Activated CD8-positive, alpha-beta T cell treated with anti-CD3 and anti-CD28 coated beads for 36 hours (primary cell): ENCODE data around the gene FAM219A. TPM values are rescaled to one million over a fixed set of nuclear protein-coding genes. Genes with fewer than 3 reads are reported as not detected.

ENCODE experiments used
- ATAC-seq: fragments of 200-7000 bp; cut with Tn5 transposase; one replicate; pipeline ENCODE4 v1.10.0; 2021; ENCODE audit warnings: mild to moderate bottlenecking, moderate library complexity
- CTCF ChIA-PET: fragments of 350-600 bp; sonication (Branson Sonifier 250); formaldehyde crosslinking; loops from one replicate; lab custom pipeline; 2021; ENCODE audit warnings: antibody characterized with exemption; lab: Charles Lee
- POLR2A ChIA-PET: fragments of 350-600 bp; sonication (Branson Sonifier 250); formaldehyde crosslinking; loops from one replicate; lab custom pipeline; 2021; ENCODE audit warnings: antibody characterized with exemption; lab: Charles Lee
- DNase-seq: peaks from one replicate; pipeline ENCODE4 v3.0.0-alpha.2; 2020
- H3K27ac Mint-ChIP-seq: one replicate; pipeline ENCODE4 v1.8.0; 2021; ENCODE audit warnings: mild to moderate bottlenecking, mixed read lengths
- H3K27me3 Mint-ChIP-seq: one replicate; pipeline ENCODE4 v1.8.0; 2021; ENCODE audit warnings: mixed read lengths
- H3K36me3 Mint-ChIP-seq: one replicate; pipeline ENCODE4 v1.8.0; 2021; ENCODE audit warnings: low read depth, mixed read lengths
- H3K4me1 Mint-ChIP-seq: one replicate; pipeline ENCODE4 v1.8.0; 2021; ENCODE audit warnings: low read depth, mixed read lengths
- H3K4me3 Mint-ChIP-seq: one replicate; pipeline ENCODE4 v1.8.0; 2021; ENCODE audit warnings: mild to moderate bottlenecking, moderate library complexity, mixed read lengths
- H3K9me3 Mint-ChIP-seq: one replicate; pipeline ENCODE4 v1.8.0; 2021; ENCODE audit warnings: mixed read lengths
- CTCF ChIP-seq: fragments of 200-600 bp; IDR thresholded peaks from one replicate; pipeline ENCODE4 v1.8.0; 2022; ENCODE audit warnings: antibody characterized with exemption, mild to moderate bottlenecking
- intact Hi-C: fragments of 100-400 bp; cut with micrococcal nuclease; formaldehyde crosslinking; loops from one replicate; pipeline ENCODE4 v1.10.0; 2022
- total RNA-seq, 2 experiments: library from RNA; stranded (reverse); gene quantifications; one replicate each; pipeline ENCODE4 v1.2.3, GENCODE V29; 2021

Gene FAM219A
- total RNA-seq, 2 experiments from 2014 or later, result 8.2 to 9.2 TPM

- CTCF ChIA-PET, result interaction anchor here (1.0 to 1.5 kb wide), 2 partner anchors 8 to 89 kb away, joined by 3 to 9 read pairs; no protein-coding TSS in a partner anchor
- Mint-ChIP-seq H3K4me3 (no peak overlapping the region), H3K27me3 (no peaks in the 10 kb centered on the region), H3K9me3 (no peaks in the 10 kb centered on the region), H3K36me3 (no peaks in the 10 kb centered on the region), H3K4me1 (no peaks in the 10 kb centered on the region), H3K27ac (no peak overlapping the region)
- no peak for ATAC-seq
- POLR2A ChIA-PET, result no interaction called here
- no peak for TF ChIP-seq CTCF
- DNase-seq, result no peak
- intact Hi-C loops, result no loop called here
These were observed 46.0 kb downstream of the FAM219A start for GRCh38 chr9:34412336-34412735.

- no peak for TF ChIP-seq CTCF
- H3K27me3 Mint-ChIP-seq, result no peaks in the 10 kb centered on the region
These were observed 49.2 kb downstream of the FAM219A start for GRCh38 chr9:34409154-34409553.

GRCh38 chr9:34408173-34408572 is 50.2 kb downstream of the FAM219A start:
- Mint-ChIP-seq H3K27ac (no peak overlapping the region), H3K4me3 (no peak overlapping the region), H3K27me3 (no peaks in the 10 kb centered on the region), H3K4me1 (no peaks in the 10 kb centered on the region), H3K36me3 (no peaks in the 10 kb centered on the region), H3K9me3 (no peaks in the 10 kb centered on the region)
- DNase-seq (no peak), ATAC-seq (no peak)
- CTCF ChIA-PET, result no interaction called here
- POLR2A ChIA-PET, result no interaction called here
- TF ChIP-seq CTCF, result no peak
- intact Hi-C loops, result no loop called here

More at GRCh38 chr9:34409154-34409553, 49.2 kb downstream of the FAM219A start:
- intact Hi-C loops, result no loop called here
- DNase-seq, result no peak
- H3K27ac Mint-ChIP-seq, result no peak overlapping the region
- no peaks in the 10 kb centered on the region for H3K4me1 Mint-ChIP-seq
- POLR2A ChIA-PET, result interaction anchor here (1.0 kb wide), 1 partner anchor 22 kb away, joined by 3 read pairs; no protein-coding TSS in a partner anchor
- no peak for ATAC-seq
- CTCF ChIA-PET, result interaction anchor here (1.7 kb wide), 1 partner anchor 194 kb away, joined by 5 read pairs; no protein-coding TSS in a partner anchor
- no peaks in the 10 kb centered on the region for H3K9me3 Mint-ChIP-seq
- no peaks in the 10 kb centered on the region for H3K36me3 Mint-ChIP-seq
- no peak overlapping the region for H3K4me3 Mint-ChIP-seq

- CTCF ChIA-PET, result interaction anchor here (1.1 to 4.2 kb wide), 2 partner anchors 30 to 93 kb away, joined by 4 to 90 read pairs; no protein-coding TSS in a partner anchor
- Mint-ChIP-seq H3K27ac (no peak overlapping the region), H3K36me3 (no peaks in the 10 kb centered on the region), H3K4me1 (no peaks in the 10 kb centered on the region), H3K4me3 (no peak overlapping the region), H3K27me3 (no peaks in the 10 kb centered on the region), H3K9me3 (no peaks in the 10 kb centered on the region)
- POLR2A ChIA-PET, result no interaction called here
- ATAC-seq (no peak), DNase-seq (no peak)
- intact Hi-C loops, result no loop called here
- TF ChIP-seq CTCF, result no peak
These were observed 52.2 kb downstream of the FAM219A start for GRCh38 chr9:34406219-34406618.

DNA sequence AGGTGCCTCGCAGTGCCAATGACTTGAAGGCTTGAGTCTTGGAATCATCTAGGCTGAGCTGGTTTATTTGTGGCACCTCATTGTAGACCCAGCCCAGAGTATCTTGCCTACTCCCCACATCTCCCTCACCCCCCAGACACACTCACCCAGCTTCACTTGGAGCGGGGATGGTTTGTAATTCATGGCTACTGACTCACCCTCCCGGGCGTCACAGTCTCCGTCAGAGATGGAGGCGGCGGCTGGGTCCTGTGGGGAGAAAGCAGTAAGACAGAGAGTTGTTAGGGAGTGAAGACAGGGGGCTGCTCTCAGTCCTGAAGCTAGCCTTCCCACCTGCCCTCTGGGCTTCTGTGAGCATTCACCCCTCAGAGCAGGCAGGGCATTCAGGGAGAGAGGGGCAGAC is 52.7 kb downstream of the FAM219A start:
- H3K4me3 Mint-ChIP-seq, result no peak overlapping the region
- H3K4me1 Mint-ChIP-seq, result no peaks in the 10 kb centered on the region
- POLR2A ChIA-PET, result no interaction called here
- CTCF ChIA-PET, result interaction anchor here (0.9 to 4.2 kb wide), 7 partner anchors 10 to 177 kb away, joined by 3 to 90 read pairs (median 10); no protein-coding TSS in a partner anchor
- DNase-seq, result no peak
- H3K9me3 Mint-ChIP-seq, result no peaks in the 10 kb centered on the region
- no peak for TF ChIP-seq CTCF
- H3K36me3 Mint-ChIP-seq, result no peaks in the 10 kb centered on the region
- ATAC-seq, result no peak
- intact Hi-C loops, result no loop called here
- no peak overlapping the region for H3K27ac Mint-ChIP-seq
- no peaks in the 10 kb centered on the region for H3K27me3 Mint-ChIP-seq
